ENCODE measurements around the gene PARD6A. TPM values are rescaled to one million over a fixed set of nuclear protein-coding genes. Genes with fewer than 3 reads are reported as not detected.

Gene PARD6A
- polyA plus RNA-seq, 3 donors = 2.7 to 6.9 (median 6.1) TPM

GRCh38 chr16:67648764-67649407 lies 11.9 kb upstream of the PARD6A start:
- Histone ChIP-seq H3K27me3 (ENCODE audit: control insufficient read depth in 2 of 2, insufficient read depth in 2 of 2, low read length in 2 of 2) (peaks cover 2 to 16% of the 10 kb centered on the region in 2 donors), H3K79me2 (ENCODE audit: insufficient read depth, low read length) (no peaks in the 10 kb centered on the region), H3K4me1 (ENCODE audit: control insufficient read depth in 1 of 2, insufficient read depth in 2 of 2, low read length in 2 of 2) (peaks cover 5 to 10% of the 10 kb centered on the region in 2 donors), H3K4me2 (replicated peaks; ENCODE audit: extremely low read depth, low read length, poor library complexity, severe bottlenecking) (no peak overlapping the region), H3K9me3 (replicated peaks in 1 of 2; ENCODE audit: control insufficient read depth in 1 of 2, insufficient read depth in 1 of 2, low read length in 2 of 2) (no peaks in the 10 kb centered on the region), H3K27ac (ENCODE audit: low read depth in 1 of 2, low read length in 2 of 2) (no peak overlapping the region), H3K9ac (ENCODE audit: insufficient read depth, low read length, poor library complexity, severe bottlenecking) (no peak overlapping the region), H3K4me3 (replicated peaks in 1 of 3; ENCODE audit: low read depth in 2 of 3, low read length in 3 of 3) (no peak overlapping the region), H4K20me1 (ENCODE audit: insufficient read depth, low read length) (no peaks in the 10 kb centered on the region), H2AFZ (ENCODE audit: insufficient read depth, low read depth, low read length, poor library complexity, severe bottlenecking) (no peak overlapping the region), H3K36me3 (replicated peaks in 1 of 2; ENCODE audit: control insufficient read depth in 1 of 2, insufficient read depth in 2 of 2, low read length in 2 of 2) (no peaks in the 10 kb centered on the region)
- peaks cover 5% of the 10 kb centered on the region for H3K4me1 Mint-ChIP-seq
- no peaks in the 10 kb centered on the region for H3K36me3 Mint-ChIP-seq
- no peak for DNase-seq
- peaks cover 12 to 18% (median 18%) of the 10 kb centered on the region in 3 donors for H3K27me3 Mint-ChIP-seq (ENCODE audit: low read depth in 3 of 3)
- H3K9me3 Mint-ChIP-seq = peaks cover 0 to 2% (median 0%) of the 10 kb centered on the region in 7 donors
- intact Hi-C loops (cut with micrococcal nuclease) = no loop called here
- H3K4me3 Mint-ChIP-seq = no peak overlapping the region
- TF ChIP-seq, protein P1, sequence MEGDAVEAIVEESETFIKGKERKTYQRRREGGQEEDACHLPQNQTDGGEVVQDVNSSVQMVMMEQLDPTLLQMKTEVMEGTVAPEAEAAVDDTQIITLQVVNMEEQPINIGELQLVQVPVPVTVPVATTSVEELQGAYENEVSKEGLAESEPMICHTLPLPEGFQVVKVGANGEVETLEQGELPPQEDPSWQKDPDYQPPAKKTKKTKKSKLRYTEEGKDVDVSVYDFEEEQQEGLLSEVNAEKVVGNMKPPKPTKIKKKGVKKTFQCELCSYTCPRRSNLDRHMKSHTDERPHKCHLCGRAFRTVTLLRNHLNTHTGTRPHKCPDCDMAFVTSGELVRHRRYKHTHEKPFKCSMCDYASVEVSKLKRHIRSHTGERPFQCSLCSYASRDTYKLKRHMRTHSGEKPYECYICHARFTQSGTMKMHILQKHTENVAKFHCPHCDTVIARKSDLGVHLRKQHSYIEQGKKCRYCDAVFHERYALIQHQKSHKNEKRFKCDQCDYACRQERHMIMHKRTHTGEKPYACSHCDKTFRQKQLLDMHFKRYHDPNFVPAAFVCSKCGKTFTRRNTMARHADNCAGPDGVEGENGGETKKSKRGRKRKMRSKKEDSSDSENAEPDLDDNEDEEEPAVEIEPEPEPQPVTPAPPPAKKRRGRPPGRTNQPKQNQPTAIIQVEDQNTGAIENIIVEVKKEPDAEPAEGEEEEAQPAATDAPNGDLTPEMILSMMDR (IDR thresholded peaks at IDR 0.05) = no peak
- H3K27ac Mint-ChIP-seq = no peak overlapping the region
- WGBS (ENCODE audit: insufficient coverage) = 97% methylated on average over 27 of the region's 35 CpGs

DNA sequence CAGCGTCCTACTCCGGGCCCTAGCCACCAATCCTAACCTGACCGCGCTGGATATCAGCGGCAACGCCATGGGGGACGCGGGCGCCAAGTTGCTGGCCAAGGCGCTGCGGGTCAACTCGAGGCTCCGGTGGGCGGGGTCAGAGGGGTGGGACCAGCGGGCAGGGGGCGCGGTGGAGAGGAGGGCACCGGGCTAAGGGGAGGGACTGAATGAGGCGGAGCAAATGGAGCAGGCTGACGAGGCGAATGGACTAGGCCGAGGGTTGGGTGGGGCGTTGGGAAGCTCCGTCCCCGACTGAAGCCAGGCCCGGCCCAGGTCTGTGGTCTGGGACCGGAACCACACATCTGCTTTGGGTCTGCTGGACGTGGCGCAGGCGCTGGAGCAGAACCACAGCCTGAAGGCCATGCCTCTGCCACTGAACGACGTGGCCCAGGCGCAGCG lies 11.2 kb upstream of the PARD6A start:
- peaks cover 2 to 10% of the 10 kb centered on the region in 2 donors for H3K27me3 ChIP-seq (ENCODE audit: control insufficient read depth in 2 of 2, insufficient read depth in 2 of 2, low read length in 2 of 2)
- H3K9ac ChIP-seq (ENCODE audit: insufficient read depth, low read length, poor library complexity, severe bottlenecking) = no peak overlapping the region
- DNase-seq = no peak
- Mint-ChIP-seq H3K4me3 (no peak overlapping the region), H3K4me1 (peaks cover 3% of the 10 kb centered on the region), H3K27me3 (ENCODE audit: low read depth in 3 of 3) (peaks cover 5 to 12% (median 12%) of the 10 kb centered on the region in 3 donors), H3K9me3 (peaks cover 0 to 1% (median 0%) of the 10 kb centered on the region in 7 donors), H3K36me3 (no peaks in the 10 kb centered on the region), H3K27ac (no peak overlapping the region)
- H3K4me1 ChIP-seq (ENCODE audit: control insufficient read depth in 1 of 2, insufficient read depth in 2 of 2, low read length in 2 of 2) = peaks cover 5 to 10% of the 10 kb centered on the region in 2 donors
- H3K36me3 ChIP-seq (replicated peaks in 1 of 2; ENCODE audit: control insufficient read depth in 1 of 2, insufficient read depth in 2 of 2, low read length in 2 of 2) = no peaks in the 10 kb centered on the region
- 95% methylated on average over 30 of the region's 34 CpGs for WGBS (ENCODE audit: insufficient coverage)
- no peak overlapping the region for H3K27ac ChIP-seq (ENCODE audit: low read depth in 1 of 2, low read length in 2 of 2)
- H3K79me2 ChIP-seq (ENCODE audit: insufficient read depth, low read length) = no peaks in the 10 kb centered on the region
- H3K4me2 ChIP-seq (replicated peaks; ENCODE audit: extremely low read depth, low read length, poor library complexity, severe bottlenecking) = no peak overlapping the region
- no peaks in the 10 kb centered on the region for H4K20me1 ChIP-seq (ENCODE audit: insufficient read depth, low read length)
- no peak overlapping the region for H2AFZ ChIP-seq (ENCODE audit: insufficient read depth, low read depth, low read length, poor library complexity, severe bottlenecking)
- no peak overlapping the region for H3K4me3 ChIP-seq (replicated peaks in 1 of 3; ENCODE audit: low read depth in 2 of 3, low read length in 3 of 3)
- TF ChIP-seq, protein P1 (IDR thresholded peaks at IDR 0.05) = no peak
- no peaks in the 10 kb centered on the region for H3K9me3 ChIP-seq (replicated peaks in 1 of 2; ENCODE audit: control insufficient read depth in 1 of 2, insufficient read depth in 1 of 2, low read length in 2 of 2)
- intact Hi-C loops (cut with micrococcal nuclease) = no loop called here

Measured in CD14-positive monocyte (primary cell).